ENCODE measurements around the gene TBCEL. TPM values are rescaled to one million over a fixed set of nuclear protein-coding genes. Genes with fewer than 3 reads are reported as not detected.

The TBCEL gene
- total RNA-seq, 2 experiments from 2014 or later: 6.8 to 7.2 TPM

DNA sequence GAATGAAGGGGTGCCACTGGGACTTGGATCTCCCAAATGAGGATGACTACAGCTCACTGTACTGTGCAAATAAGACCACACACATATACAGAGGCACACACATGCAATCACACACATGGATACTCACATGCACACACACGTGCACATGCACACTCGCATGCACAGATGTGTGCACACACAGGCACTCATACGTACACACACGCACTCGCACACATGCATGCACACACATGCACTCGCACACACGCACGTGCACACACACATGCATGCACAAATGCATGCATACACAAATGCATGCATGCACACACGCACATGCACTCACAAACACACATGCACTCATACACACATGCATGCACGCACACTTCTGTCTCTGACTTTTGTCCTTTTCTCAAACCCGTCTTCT, 113.1 kb downstream of the TBCEL start:
- TF ChIP-seq, protein P1, sequence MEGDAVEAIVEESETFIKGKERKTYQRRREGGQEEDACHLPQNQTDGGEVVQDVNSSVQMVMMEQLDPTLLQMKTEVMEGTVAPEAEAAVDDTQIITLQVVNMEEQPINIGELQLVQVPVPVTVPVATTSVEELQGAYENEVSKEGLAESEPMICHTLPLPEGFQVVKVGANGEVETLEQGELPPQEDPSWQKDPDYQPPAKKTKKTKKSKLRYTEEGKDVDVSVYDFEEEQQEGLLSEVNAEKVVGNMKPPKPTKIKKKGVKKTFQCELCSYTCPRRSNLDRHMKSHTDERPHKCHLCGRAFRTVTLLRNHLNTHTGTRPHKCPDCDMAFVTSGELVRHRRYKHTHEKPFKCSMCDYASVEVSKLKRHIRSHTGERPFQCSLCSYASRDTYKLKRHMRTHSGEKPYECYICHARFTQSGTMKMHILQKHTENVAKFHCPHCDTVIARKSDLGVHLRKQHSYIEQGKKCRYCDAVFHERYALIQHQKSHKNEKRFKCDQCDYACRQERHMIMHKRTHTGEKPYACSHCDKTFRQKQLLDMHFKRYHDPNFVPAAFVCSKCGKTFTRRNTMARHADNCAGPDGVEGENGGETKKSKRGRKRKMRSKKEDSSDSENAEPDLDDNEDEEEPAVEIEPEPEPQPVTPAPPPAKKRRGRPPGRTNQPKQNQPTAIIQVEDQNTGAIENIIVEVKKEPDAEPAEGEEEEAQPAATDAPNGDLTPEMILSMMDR (IDR thresholded peaks at IDR 0.05): no peak
- Mint-ChIP-seq H3K4me1 (ENCODE audit: low read depth) (no peaks in the 10 kb centered on the region), H3K9me3 (no peaks in the 10 kb centered on the region), H3K4me3 (no peak overlapping the region), H3K27me3 (no peaks in the 10 kb centered on the region), H3K36me3 (ENCODE audit: low read depth) (no peaks in the 10 kb centered on the region), H3K27ac (no peak overlapping the region)
- CTCF ChIA-PET: no interaction called here
- POLR2A ChIA-PET: no interaction called here
- no peak for ATAC-seq
- DNase-seq: no peak
- intact Hi-C loops (cut with micrococcal nuclease): no loop called here

DNA sequence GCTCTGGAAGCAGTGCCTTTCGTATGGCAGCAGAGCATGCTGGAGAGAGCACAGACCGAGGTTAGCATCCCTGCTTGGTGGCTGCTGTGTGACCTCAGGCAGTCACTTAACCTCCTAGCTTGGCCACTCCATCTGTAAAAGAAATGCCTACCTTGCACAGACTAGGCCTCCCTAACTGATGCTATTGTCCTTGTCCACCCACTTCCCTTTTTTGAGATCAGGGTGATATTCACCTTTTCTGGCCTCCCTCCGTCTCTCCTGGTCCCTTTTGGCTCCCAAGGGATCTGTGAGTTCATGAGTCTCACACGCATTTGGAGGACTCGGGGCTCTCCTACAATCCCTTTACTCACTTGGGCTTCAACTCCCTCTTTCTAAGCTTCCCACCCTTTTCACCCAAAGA, 114.4 kb downstream of the TBCEL start:
- no peaks in the 10 kb centered on the region for H3K4me1 Mint-ChIP-seq (ENCODE audit: low read depth)
- no peak overlapping the region for H3K27ac Mint-ChIP-seq
- ATAC-seq: no peak
- H3K36me3 Mint-ChIP-seq (ENCODE audit: low read depth): no peaks in the 10 kb centered on the region
- no peaks in the 10 kb centered on the region for H3K27me3 Mint-ChIP-seq
- TF ChIP-seq, protein P1 (IDR thresholded peaks at IDR 0.05): no peak
- ChIA-PET POLR2A (no interaction called here), CTCF (interaction anchor here (1.1 kb wide), 1 partner anchor 56 kb away, joined by 4 read pairs; no protein-coding TSS in a partner anchor)
- intact Hi-C loops (cut with micrococcal nuclease): no loop called here
- no peak overlapping the region for H3K4me3 Mint-ChIP-seq
- no peaks in the 10 kb centered on the region for H3K9me3 Mint-ChIP-seq
- DNase-seq: no peak

DNA sequence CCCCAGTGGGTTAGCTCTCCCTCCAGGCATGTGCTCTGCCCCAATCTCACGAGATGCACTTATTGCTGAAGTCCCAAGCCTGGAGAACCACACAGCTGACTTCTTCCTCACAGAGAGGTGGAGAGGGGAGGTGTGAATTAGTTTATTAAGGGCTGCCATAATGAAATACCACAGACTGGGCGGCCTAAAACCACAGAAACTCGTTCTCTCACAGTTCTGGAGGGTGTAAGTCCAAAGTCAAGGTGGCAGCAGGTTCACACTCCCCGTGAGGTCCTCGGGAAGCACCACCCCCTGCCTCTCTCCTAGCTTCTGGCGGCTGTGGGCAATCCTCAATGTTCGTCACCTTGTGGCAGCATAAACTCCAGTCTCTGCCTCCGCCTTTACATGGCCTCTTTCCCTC, 116.5 kb downstream of the TBCEL start:
- intact Hi-C loops (cut with micrococcal nuclease): no loop called here
- no peak overlapping the region for H3K27ac Mint-ChIP-seq

More for the DNA sequence above, 116.5 kb downstream of the TBCEL start:
- Mint-ChIP-seq H3K36me3 (ENCODE audit: low read depth) (no peaks in the 10 kb centered on the region), H3K4me1 (ENCODE audit: low read depth) (no peaks in the 10 kb centered on the region), H3K4me3 (no peak overlapping the region), H3K9me3 (no peaks in the 10 kb centered on the region), H3K27me3 (no peaks in the 10 kb centered on the region)
- ChIA-PET CTCF (no interaction called here), POLR2A (no interaction called here)
- no peak for DNase-seq
- TF ChIP-seq, protein P1 (IDR thresholded peaks at IDR 0.05): no peak
- no peak for ATAC-seq

Other genes with a start within 250 kb of the TBCEL start
- gene TECTA, start 77.1 kb downstream of the TBCEL start, total RNA-seq: under 1 TPM; 0.16 to 0.41 TPM

Measured in activated CD8-positive, alpha-beta T cell treated with anti-CD3 and anti-CD28 coated beads for 36 hours (primary cell).